Activated CD8-positive, alpha-beta T cell treated with anti-CD3 and anti-CD28 coated beads for 36 hours (primary cell): Measurements from ENCODE around the gene CLNK. TPM values are rescaled to one million over a fixed set of nuclear protein-coding genes. Genes with fewer than 3 reads are reported as not detected.
A peak's percentile ranks its signal among the peaks of the same experiment; 100 is the strongest.

Experiments
- ATAC-seq: fragments of 200-7000 bp; cut with Tn5 transposase; one replicate; pipeline ENCODE4 v1.10.0; 2021; ENCODE audit warnings: mild to moderate bottlenecking, moderate library complexity
- CTCF ChIA-PET: fragments of 350-600 bp; sonication (Branson Sonifier 250); formaldehyde crosslinking; loops from one replicate; lab custom pipeline; 2021; ENCODE audit warnings: antibody characterized with exemption; lab: Charles Lee
- POLR2A ChIA-PET: fragments of 350-600 bp; sonication (Branson Sonifier 250); formaldehyde crosslinking; loops from one replicate; lab custom pipeline; 2021; ENCODE audit warnings: antibody characterized with exemption; lab: Charles Lee
- DNase-seq: peaks from one replicate; pipeline ENCODE4 v3.0.0-alpha.2; 2020
- H3K27ac Mint-ChIP-seq: one replicate; pipeline ENCODE4 v1.8.0; 2021; ENCODE audit warnings: mild to moderate bottlenecking, mixed read lengths
- H3K27me3 Mint-ChIP-seq: one replicate; pipeline ENCODE4 v1.8.0; 2021; ENCODE audit warnings: mixed read lengths
- H3K36me3 Mint-ChIP-seq: one replicate; pipeline ENCODE4 v1.8.0; 2021; ENCODE audit warnings: low read depth, mixed read lengths
- H3K4me1 Mint-ChIP-seq: one replicate; pipeline ENCODE4 v1.8.0; 2021; ENCODE audit warnings: low read depth, mixed read lengths
- H3K4me3 Mint-ChIP-seq: one replicate; pipeline ENCODE4 v1.8.0; 2021; ENCODE audit warnings: mild to moderate bottlenecking, moderate library complexity, mixed read lengths
- H3K9me3 Mint-ChIP-seq: one replicate; pipeline ENCODE4 v1.8.0; 2021; ENCODE audit warnings: mixed read lengths
- CTCF ChIP-seq: fragments of 200-600 bp; IDR thresholded peaks from one replicate; pipeline ENCODE4 v1.8.0; 2022; ENCODE audit warnings: antibody characterized with exemption, mild to moderate bottlenecking
- intact Hi-C: fragments of 100-400 bp; cut with micrococcal nuclease; formaldehyde crosslinking; loops from one replicate; pipeline ENCODE4 v1.10.0; 2022
- total RNA-seq, 2 experiments: library from RNA; stranded (reverse); gene quantifications; one replicate each; pipeline ENCODE4 v1.2.3, GENCODE V29; 2021

The CLNK gene
- total RNA-seq, 2 experiments from 2014 or later: 0.18 TPM; not detected in 1

GRCh38 chr4:10455133-10455532 lies 229.4 kb downstream of the CLNK start:
- no peak for TF ChIP-seq CTCF
- Mint-ChIP-seq H3K4me1 (peaks cover 33% of the 10 kb centered on the region), H3K9me3 (peaks cover 4% of the 10 kb centered on the region), H3K27me3 (peaks cover 2% of the 10 kb centered on the region), H3K36me3 (peaks cover 50% of the 10 kb centered on the region), H3K4me3 (peak overlapping the region; percentile 17), H3K27ac (no peak overlapping the region)
- intact Hi-C loops: no loop called here
- DNase-seq (no peak), ATAC-seq (no peak)
- ChIA-PET CTCF (interaction anchor here (1.0 kb wide), 1 partner anchor 752 kb away, joined by 3 read pairs; no protein-coding TSS in a partner anchor), POLR2A (no interaction called here)

- CTCF ChIA-PET: interaction anchor here (1.0 kb wide), 1 partner anchor 751 kb away, joined by 3 read pairs; no protein-coding TSS in a partner anchor
- H3K27ac Mint-ChIP-seq: no peak overlapping the region
Observed at GRCh38 chr4:10454726-10455125, 229.8 kb downstream of the CLNK start.

GRCh38 chr4:10454121-10454520 lies 230.4 kb downstream of the CLNK start:
- intact Hi-C loops: no loop called here
- H3K9me3 Mint-ChIP-seq: peaks cover 9% of the 10 kb centered on the region
- peaks cover 26% of the 10 kb centered on the region for H3K4me1 Mint-ChIP-seq
- peak overlapping the region; percentile 25 for H3K27ac Mint-ChIP-seq
- ChIA-PET CTCF (no interaction called here), POLR2A (no interaction called here)
- H3K4me3 Mint-ChIP-seq: no peak overlapping the region
- DNase-seq (no peak), ATAC-seq (no peak)
- H3K36me3 Mint-ChIP-seq: peaks cover 60% of the 10 kb centered on the region
- no peak for TF ChIP-seq CTCF
- peaks cover 2% of the 10 kb centered on the region for H3K27me3 Mint-ChIP-seq

More at GRCh38 chr4:10454726-10455125, 229.8 kb downstream of the CLNK start:
- ATAC-seq: no peak
- Mint-ChIP-seq H3K4me3 (no peak overlapping the region), H3K9me3 (peaks cover 4% of the 10 kb centered on the region), H3K4me1 (peaks cover 32% of the 10 kb centered on the region), H3K36me3 (peaks cover 54% of the 10 kb centered on the region), H3K27me3 (peaks cover 2% of the 10 kb centered on the region)
- intact Hi-C loops: no loop called here
- POLR2A ChIA-PET: no interaction called here
- TF ChIP-seq CTCF: no peak
- DNase-seq: no peak

- POLR2A ChIA-PET: no interaction called here
- ATAC-seq (no peak), DNase-seq (no peak)
- H3K27me3 Mint-ChIP-seq: no peaks in the 10 kb centered on the region
- H3K4me3 Mint-ChIP-seq: no peak overlapping the region
- H3K4me1 Mint-ChIP-seq: peaks cover 2% of the 10 kb centered on the region
- peaks cover 46% of the 10 kb centered on the region for H3K9me3 Mint-ChIP-seq
- intact Hi-C loops: no loop called here
- H3K36me3 Mint-ChIP-seq: peaks cover 90% of the 10 kb centered on the region
- CTCF ChIA-PET: interaction anchor here (1.0 kb wide), 2 partner anchors 12 to 284 kb away, joined by 3 to 5 read pairs; no protein-coding TSS in a partner anchor
- H3K27ac Mint-ChIP-seq: no peak overlapping the region
- no peak for TF ChIP-seq CTCF
Observed at GRCh38 chr4:10448991-10449390, 235.6 kb downstream of the CLNK start.

GRCh38 chr4:10442976-10443375 lies 241.6 kb downstream of the CLNK start:
- no peak for TF ChIP-seq CTCF
- ATAC-seq (no peak), DNase-seq (no peak)
- no peak overlapping the region for H3K27ac Mint-ChIP-seq
- peaks cover 56% of the 10 kb centered on the region for H3K36me3 Mint-ChIP-seq
- intact Hi-C loops: no loop called here
- ChIA-PET CTCF (no interaction called here), POLR2A (no interaction called here)
- no peak overlapping the region for H3K4me3 Mint-ChIP-seq
- peaks cover 2% of the 10 kb centered on the region for H3K4me1 Mint-ChIP-seq
- no peaks in the 10 kb centered on the region for H3K27me3 Mint-ChIP-seq
- H3K9me3 Mint-ChIP-seq: peaks cover 56% of the 10 kb centered on the region
